ENCODE data around the gene PLPP2.
A peak's percentile ranks its signal among the peaks of the same experiment; 100 is the strongest.
"Not testable (repeated sequence)": the region's sequence is repeated elsewhere in the genome, so short reads cannot be mapped to it uniquely, and the experiment has no call there.

The PLPP2 gene

GRCh38 chr19:292281-292884, 1.2 kb upstream of the PLPP2 start:
- DNase-seq: no peak

DNA sequence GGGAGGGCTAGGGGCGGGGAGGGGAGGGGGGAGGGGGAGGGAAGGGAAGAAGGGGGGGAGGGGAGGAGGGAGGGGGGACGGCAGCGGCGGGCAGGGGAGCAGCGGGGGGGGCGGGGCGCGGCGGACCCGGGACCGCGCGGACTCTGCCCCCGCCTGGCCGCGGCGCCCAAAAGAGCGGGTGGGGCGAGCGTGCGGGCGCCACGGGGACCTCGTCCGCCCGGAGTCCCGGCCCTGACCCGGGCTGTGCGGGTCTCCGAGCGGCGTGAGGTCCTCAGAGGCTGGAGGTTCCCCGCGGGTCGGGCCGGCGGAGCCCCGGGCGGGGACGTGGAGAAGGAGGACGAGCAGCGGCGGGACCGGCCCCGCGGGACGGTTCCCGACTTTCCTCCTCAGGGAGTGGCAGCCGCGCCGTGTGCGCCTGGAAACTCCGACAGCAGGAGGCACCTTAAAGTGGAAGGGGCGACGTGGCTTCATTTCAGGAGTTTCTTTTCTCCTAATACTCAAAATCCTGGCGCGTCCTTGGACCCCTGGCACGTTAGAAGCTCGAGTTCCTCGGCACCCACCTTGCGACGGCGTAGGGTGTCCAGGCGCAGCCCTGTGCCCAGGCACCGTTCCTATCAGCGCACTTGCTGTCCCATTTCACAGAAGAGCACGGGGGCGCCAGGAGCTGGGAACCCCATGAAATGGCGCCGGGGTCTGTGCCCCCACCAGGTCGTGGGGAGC, 518 bp upstream of the PLPP2 start:
- DNase-seq: no peak

DNA sequence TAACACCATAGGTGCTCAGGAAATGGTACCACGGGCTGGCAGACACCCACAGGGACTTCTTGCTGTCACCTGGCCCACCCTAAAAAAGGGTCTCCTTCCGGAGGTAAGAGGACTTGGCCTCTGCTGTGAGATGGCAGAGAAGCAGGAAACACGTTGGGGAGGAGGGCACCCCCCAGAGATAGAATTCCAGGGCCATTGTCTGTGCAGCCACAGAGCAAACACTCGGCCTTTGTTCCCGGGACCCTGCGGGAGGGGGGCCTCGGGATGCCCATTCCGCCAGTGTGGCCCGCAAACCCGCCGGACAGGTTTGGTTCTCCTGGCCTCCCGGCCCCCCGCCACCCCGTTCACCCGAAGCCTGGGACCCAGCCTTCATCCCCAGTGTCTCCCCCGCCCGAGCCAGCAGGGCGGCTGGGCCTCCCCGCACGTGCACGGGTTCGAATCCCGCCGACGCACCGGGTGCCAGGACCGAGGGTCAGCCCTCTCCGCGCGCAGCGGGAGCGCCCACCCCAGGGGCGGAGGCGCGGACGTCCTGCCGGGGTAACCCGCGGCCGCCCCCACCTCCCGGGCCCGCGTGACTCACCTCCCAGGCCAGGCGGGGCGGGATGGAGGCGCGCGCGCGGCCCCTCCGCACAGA, 714 bp downstream of the PLPP2 start:
- no peak for DNase-seq

- no peak for DNase-seq
These were observed 1.4 kb downstream of the PLPP2 start for GRCh38 chr19:289651-290371.

DNA sequence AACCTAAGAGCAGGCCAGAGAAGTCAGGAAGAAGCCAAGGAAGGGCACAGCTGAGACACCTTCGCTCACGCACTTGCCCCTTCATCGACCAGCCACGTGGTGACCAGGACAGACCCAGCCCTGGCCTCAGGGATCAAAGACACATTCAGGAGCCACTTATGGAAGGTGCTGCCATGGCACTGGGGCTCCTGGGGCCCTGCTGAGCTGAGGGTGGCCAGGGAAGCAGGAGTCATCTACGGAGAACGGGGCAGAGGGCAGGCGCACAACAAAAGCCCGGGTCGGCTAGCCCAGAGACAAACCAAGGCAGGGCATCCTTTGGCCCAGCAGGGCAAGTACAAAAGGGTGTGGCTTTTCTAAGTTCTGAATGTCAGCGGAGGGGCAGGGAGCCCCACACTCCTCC, 2.3 kb downstream of the PLPP2 start:
- DNase-seq: no peak

GRCh38 chr19:287381-287871, 3.8 kb downstream of the PLPP2 start:
- DNase-seq: no peak

DNA sequence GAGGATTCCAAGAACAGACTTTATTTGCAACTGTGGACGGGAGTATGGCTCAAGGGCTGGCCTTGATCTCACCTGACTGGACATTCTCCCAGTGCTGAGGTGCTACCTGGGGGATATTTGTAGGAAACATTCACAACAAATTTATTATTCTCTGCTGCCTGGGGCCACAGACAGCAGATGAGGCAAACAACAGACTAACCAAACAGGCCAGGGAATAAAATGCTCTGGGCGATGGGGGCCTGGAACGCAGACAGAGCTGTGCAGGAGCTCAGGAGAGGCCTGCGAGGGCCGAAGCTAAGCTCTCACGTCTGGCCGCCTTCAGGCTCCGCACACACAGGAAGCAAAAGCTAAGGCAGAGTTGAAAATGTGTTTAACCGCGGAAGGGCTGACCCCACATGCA, 7.8 kb downstream of the PLPP2 start:
- no peak for DNase-seq

DNA sequence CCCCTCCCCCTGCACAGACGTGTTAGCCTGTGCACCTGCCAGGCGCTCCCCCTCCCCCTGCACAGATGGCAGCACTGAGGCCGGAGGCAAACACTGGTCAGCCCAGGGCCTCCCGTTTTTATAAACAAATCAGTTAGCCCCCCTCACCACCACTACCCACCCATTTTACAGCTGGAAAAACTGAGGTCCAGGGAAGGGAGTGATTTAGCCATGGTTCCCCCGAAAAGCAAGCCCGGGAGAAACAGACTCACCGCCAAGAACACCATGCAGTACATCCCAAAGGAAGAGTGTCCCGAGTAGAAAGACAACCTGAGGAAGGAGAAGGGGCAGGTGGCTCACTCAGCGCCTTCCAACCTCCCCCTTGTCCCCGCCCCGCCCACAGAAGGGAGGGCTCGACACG, 8.7 kb downstream of the PLPP2 start:
- DNase-seq: no peak

DNA sequence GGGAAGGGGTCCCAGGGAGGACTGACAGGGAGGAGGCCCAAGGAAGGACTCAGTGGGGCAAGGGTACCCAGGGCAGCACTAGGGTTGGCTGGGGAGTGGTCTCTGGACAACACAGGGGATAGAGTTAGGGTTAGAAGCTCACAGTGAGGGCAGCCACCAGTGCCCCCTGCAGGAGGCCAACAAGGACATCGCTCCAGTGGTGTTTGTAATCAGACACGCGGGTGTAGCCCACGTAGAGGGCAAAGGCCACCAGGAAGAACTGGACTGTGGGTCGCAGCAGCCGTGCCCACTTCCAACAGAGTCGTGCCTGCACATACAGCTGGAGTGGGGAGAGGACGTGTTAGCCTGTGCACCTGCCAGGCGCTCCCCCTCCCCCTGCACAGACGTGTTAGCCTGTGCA, 9.2 kb downstream of the PLPP2 start:
- DNase-seq: no peak

GRCh38 chr19:281156-281853, 9.9 kb downstream of the PLPP2 start:
- no peak for DNase-seq

DNA sequence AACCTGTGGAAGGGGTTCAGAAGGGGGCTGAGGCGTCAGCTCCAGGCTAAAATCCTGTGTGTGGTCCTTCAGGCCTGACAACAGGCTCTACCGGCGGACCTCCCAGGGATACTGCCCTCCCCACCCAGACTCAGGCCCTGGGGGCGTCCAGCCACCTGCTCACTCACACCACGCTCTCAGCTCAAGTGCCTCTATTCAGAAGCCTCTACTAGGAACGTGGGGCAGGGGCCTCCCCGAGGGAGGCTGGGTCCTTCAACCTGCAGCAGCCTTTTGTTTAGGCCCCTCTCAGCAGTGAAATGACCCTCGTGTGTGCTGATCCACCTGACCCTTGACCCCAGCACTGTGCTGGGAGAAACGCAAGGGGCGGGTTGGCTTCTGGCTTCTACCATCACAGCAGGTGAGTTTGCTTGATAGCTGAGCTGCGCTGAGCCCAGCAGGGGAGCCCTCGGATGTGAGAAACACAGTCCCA, 10.6 kb downstream of the PLPP2 start:
- DNase-seq: no peak

GRCh38 chr19:279656-280055, 11.5 kb downstream of the PLPP2 start:
- no peak for DNase-seq

DNA sequence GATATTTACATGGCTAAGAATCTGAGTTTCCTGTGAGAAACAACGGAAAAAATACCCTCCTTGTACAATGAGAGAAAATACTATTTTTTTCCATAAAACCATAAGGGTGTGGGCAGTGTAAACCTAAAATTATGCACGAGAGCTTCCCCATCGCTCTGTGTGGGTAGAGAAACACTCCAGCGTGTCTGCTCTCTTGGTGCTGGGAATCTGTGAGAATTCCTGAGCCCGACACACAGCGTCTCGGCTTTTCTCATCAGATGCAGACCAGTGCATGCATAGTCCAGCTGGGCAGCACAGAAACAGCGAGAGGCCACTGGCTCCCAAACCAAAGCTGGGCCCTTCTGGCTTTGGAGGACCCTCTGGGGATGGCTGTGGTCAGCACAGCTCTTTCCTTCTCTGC, 12.0 kb downstream of the PLPP2 start:
- DNase-seq: no peak

- DNase-seq: peak; percentile 52
These were observed 13.5 kb downstream of the PLPP2 start for GRCh38 chr19:277581-278165.

- no peak for DNase-seq
These were observed 14.1 kb downstream of the PLPP2 start for GRCh38 chr19:277131-277530.

GRCh38 chr19:275958-276646, 15.1 kb downstream of the PLPP2 start:
- DNase-seq: no peak

GRCh38 chr19:275000-275399, 16.2 kb downstream of the PLPP2 start:
- no peak for DNase-seq

GRCh38 chr19:273393-273792, 17.8 kb downstream of the PLPP2 start:
- no peak for DNase-seq

GRCh38 chr19:271856-272255, 19.3 kb downstream of the PLPP2 start:
- no peak for DNase-seq

DNA sequence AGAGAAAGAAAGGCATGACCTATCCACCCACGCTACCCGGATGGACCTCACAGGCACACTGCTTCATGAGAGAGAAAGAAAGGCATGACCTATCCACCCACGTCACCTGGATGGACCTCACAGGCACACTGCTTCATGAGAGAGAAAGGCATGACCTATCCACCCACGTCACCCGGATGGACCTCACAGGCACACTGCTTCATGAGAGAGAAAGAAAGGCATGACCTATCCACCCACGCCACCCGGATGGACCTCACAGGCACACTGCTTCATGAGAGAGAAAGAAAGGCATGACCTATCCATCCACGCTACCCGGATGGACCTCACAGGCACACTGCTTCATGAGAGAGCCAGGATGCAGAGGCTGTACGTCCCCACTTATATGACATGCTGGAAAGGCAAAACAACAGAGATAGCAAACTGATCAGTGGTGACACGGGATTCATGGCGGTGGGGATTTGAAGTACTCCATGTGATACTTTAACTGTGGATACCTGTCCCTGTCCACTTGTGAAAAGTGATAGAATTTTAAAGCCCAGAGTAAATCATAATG, 20.4 kb downstream of the PLPP2 start:
- DNase-seq: not testable (repeated sequence)

GRCh38 chr19:269241-269640, 22.0 kb downstream of the PLPP2 start:
- no peak for DNase-seq

All from femur (tissue), 1 donor.